GM18519 (cell line): ENCODE data around the gene USP35.

Experiments
- ATAC-seq: cut with Tn5 transposase; IDR thresholded peaks from one replicate; pipeline ENCODE4 v1.9.1; 2021; ENCODE audit warnings: mild to moderate bottlenecking, moderate library complexity; ENCODE audit not compliant: unreplicated experiment, low FRiP score

USP35 gene

DNA sequence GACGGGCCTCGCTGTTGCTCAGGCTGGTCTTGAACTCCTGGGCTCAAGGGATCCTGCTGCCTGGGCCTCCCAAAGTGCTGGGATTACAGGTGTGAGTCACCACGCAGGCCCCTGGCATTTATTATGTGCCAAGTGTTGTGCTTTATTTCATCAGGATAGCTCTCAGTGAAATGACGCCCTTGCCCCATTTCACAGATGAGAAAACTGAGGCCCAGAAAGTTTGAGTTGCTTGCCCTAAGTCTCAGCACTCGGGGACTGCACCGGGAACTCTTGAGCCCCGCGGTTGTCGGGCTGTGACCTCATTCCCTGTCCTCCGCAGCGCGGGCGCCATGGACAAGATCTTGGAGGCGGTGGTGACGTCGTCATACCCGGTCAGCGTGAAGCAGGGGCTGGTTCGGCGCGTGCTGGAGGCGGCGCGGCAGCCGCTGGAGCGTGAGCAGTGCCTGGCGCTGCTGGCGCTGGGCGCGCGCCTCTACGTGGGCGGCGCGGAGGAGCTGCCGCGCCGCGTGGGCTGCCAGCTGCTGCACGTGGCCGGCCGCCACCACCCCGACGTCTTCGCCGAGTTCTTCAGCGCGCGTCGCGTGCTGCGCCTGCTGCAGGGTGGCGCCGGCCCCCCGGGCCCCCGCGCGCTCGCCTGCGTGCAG lies 7.3 kb downstream of the USP35 start:
- ATAC-seq: no peak

DNA sequence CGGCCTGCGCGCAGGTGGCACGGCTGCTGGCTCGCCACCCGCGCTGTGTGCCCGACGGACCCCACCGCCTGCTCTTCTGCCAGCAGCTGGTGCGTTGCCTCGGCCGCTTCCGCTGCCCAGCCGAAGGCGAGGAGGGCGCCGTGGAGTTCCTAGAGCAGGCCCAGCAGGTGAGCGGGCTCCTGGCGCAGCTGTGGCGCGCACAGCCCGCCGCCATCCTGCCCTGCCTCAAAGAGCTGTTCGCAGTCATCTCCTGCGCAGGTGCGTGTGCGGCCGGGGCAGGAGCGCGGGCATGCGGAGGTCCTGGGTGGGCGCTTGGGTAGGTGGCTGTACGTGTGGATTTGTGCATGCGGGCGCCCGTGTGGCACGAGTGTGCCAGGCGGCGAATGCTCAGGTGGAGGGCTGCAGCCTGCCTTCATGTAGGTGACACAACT lies 8.0 kb downstream of the USP35 start:
- ATAC-seq: no peak

- no peak for ATAC-seq
These were observed 9.1 kb downstream of the USP35 start for GRCh38 chr11:78197816-78198215.

DNA sequence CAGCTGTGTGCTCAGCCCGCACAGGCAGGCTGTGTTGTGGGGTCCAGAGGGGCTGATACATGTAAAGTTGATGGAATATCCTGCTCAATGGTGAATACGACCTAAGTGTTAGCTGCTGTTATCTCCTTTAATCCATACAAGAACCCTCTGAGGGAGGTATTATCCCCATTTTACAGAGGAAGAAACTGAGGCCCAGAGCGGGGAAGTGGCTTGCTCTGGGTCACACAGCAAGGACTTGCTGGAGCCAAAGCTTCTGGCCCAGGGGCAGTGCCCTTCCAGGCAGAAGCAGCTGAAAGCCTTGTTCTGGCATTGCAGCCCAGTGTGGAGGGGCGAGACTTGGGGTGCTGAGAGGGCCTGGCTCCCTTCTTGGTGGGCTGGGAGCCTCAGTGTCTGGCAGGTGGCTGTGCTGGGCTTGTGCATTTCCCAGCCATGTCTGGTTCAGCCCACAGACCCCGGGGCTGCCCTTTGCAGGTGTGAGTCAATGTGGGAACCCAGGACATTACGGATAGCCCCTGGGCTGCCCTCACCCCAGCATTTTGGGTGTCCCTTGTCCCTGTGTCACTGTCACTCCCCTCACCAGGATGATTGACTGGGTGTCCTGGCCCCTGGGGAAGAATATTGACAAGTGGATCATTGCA lies 10.4 kb downstream of the USP35 start:
- ATAC-seq: no peak

- ATAC-seq: no peak
These were observed 10.9 kb downstream of the USP35 start for GRCh38 chr11:78199653-78200015.

DNA sequence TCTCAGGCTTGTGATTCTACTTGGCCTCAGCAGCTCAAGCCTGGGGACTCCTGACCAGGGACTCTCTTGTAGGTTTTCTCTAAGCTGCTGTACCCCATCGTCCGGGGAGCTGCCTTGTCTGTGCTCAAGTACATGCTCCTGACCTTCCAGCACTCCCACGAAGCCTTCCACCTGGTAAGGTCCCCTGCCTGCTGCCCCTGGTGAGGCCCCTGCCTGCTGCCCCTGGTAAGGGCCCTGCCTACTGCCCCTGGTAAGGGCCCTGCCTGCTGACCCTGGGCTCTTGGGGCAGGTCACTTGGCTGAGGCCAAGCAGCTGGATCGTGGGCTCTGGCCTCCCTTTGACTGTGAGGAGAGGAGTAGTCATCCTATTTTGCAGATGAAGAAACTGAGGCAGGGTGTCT lies 11.3 kb downstream of the USP35 start:
- no peak for ATAC-seq

GRCh38 chr11:78200553-78200952 lies 11.8 kb downstream of the USP35 start:
- ATAC-seq: no peak

DNA sequence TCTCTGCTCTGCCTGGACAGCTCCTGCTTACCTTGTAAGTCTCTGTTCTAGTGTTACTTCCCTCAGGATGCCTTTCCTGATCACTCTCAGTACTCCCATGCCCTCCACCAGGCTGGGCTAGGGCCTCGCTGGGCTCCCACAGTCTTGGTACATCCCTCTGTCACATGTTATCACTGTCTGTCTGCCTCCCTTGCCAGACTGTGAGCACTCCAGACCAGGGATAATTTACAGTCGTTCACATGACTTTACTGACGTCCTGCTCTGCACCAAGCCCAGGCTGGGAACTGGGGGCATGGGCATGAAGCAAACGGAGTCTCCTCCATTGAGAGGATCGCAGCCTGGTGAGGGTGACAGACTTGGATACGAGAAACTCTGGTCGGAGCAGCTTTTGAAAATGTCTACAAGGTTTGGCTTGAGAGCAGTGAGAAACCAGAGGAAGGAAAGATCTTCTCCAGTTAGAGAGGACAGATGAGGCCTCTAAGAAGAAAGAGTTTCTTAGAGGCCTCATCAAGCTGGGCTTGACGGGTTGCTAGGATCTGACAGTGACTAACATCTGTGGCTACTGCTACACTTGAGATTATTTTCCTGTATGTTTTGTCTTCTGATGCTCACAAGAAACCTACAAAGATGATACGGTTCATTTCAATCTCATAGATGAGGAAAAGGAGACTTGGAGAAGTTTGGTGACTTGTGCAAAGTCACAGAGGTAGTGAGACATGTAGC lies 12.5 kb downstream of the USP35 start:
- no peak for ATAC-seq

DNA sequence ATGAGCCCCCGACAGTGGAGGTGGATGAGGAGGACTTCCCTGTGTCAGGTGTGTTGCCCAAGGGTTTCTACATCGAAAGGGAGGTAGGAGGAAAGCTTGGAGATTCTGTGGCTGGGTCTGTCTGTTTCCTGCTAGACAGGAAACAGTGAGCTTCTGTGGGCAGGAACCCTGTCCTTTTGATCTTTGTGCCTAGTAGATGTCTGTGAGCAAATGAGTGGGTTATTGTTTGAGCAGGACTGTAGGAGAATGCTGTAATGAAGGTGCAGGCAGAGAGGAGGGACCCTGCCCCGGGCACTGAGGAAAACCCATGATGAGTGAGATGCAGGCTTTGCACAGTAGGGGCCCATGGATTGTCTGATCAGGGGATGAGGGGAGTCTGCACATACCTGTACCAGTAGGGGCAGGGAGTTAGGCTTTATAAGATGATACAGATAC lies 14.0 kb downstream of the USP35 start:
- ATAC-seq: no peak

- ATAC-seq: no peak
These were observed 14.5 kb downstream of the USP35 start for GRCh38 chr11:78203184-78203583.

GRCh38 chr11:78205256-78205655 lies 16.5 kb downstream of the USP35 start:
- ATAC-seq: no peak

DNA sequence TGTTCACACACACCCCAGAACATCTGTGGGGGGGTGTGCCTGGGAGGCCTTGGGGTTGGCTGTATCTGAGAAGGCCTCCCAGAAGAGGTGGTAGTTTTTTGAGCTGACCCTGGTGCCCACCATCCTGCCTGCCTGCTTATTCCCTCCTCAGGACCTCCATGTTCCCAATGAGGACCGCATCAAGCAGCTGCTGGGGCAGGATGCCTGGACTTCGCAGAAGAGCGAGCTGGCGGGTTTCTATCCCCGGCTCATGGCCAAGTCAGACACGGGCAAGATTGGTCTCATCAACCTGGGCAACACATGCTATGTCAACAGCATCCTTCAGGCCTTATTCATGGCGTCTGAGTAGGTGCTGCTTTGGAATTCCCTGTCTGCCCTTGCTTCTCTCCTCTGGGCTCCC lies 17.0 kb downstream of the USP35 start:
- ATAC-seq: no peak

DNA sequence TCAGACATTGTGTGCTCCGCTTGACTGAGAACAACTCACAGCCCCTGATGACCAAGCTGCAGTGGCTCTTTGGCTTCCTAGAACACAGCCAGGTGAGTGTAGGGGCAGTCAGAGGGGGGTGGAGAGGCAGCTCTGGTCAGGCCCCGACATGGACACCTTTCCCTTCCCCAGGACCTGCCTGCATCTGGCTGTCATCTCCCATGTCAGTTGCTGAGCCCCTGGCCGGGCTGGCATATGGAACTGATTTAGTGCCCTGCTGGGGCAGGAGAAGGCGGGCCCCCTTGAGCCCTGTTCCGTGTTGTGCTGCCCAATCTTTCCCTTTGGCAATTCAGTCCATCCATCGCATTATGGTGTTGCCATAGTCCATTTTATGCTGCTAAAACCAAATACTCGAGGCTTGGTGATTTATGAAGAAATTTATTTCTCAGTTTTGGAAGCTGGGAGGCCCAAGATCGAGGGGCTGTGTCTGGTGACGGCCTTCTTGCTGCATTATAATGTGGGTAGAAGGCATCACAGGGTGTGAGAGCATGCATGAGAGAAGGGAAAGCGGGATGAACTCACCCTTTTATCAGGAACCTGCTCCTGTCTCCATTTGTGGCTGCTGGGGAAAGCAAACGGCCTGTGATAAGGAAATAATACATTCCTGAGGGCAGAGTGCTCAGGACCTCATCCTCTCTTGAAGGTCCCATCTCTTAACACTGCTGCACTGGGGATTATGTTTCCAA lies 19.0 kb downstream of the USP35 start:
- no peak for ATAC-seq

- ATAC-seq: no peak
These were observed 19.8 kb downstream of the USP35 start for GRCh38 chr11:78208257-78209165.

- no peak for ATAC-seq
These were observed 20.8 kb downstream of the USP35 start for GRCh38 chr11:78209478-78209877.

GRCh38 chr11:78210000-78210608 lies 21.4 kb downstream of the USP35 start:
- no peak for ATAC-seq

DNA sequence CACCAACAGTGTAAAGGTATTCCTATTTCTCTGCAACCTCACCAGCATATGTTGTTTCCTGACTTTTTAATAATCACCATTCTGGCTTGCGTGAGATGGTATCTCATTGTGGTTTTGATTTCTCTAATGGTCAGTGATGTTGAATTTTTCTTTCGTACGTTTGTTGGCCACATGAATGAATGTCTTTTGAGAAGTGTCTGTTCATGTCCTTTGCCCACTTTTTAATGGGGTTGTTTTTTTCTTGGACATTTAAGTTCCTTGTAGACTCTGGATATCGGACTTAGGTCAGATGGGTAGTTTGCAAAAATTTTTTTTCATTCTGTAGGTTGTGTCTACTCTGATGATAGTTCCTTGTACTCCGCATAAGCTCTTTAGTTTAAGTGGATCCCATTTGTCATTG lies 22.8 kb downstream of the USP35 start:
- ATAC-seq: no peak

GRCh38 chr11:78212586-78213371 lies 24.1 kb downstream of the USP35 start:
- no peak for ATAC-seq
